ENCODE data around the gene ZNF738.

ZNF738 gene

GRCh38 chr19:21321134-21321533, 37.7 kb upstream of the ZNF738 start:
- no peak for DNase-seq (ENCODE audit: low read depth in 1 of 2, low spot score in 1 of 2)
- TF ChIP-seq CTCF (IDR thresholded peaks at IDR 0.05; ENCODE audit: insufficient read depth, low read length) (no peak), POLR2AphosphoS5 (IDR thresholded peaks at IDR 0.05; ENCODE audit: low read depth) (no peak), GABPA (IDR thresholded peaks at IDR 0.05; ENCODE audit: low read depth) (no peak), REST (IDR thresholded peaks at IDR 0.05; ENCODE audit: insufficient replicate concordance, low read depth) (no peak), SPI1 (IDR thresholded peaks at IDR 0.05; ENCODE audit: borderline replicate concordance, low read depth) (no peak)
- no peak overlapping the region for H3K27ac ChIP-seq (replicated peaks)
- H3K4me3 ChIP-seq (replicated peaks; ENCODE audit: insufficient read depth, low read length) = no peak overlapping the region
- no peaks in the 10 kb centered on the region for H3K27me3 ChIP-seq (ENCODE audit: insufficient read depth, poor library complexity, severe bottlenecking)

GRCh38 chr19:21321996-21322395, 36.8 kb upstream of the ZNF738 start:
- Histone ChIP-seq H3K27ac (replicated peaks) (no peak overlapping the region), H3K27me3 (ENCODE audit: insufficient read depth, poor library complexity, severe bottlenecking) (no peaks in the 10 kb centered on the region), H3K4me3 (replicated peaks; ENCODE audit: insufficient read depth, low read length) (no peak overlapping the region)
- TF ChIP-seq REST (IDR thresholded peaks at IDR 0.05; ENCODE audit: insufficient replicate concordance, low read depth) (no peak), CTCF (IDR thresholded peaks at IDR 0.05; ENCODE audit: insufficient read depth, low read length) (no peak), GABPA (IDR thresholded peaks at IDR 0.05; ENCODE audit: low read depth) (no peak), SPI1 (IDR thresholded peaks at IDR 0.05; ENCODE audit: borderline replicate concordance, low read depth) (no peak), POLR2AphosphoS5 (IDR thresholded peaks at IDR 0.05; ENCODE audit: low read depth) (no peak)
- DNase-seq (ENCODE audit: low read depth in 1 of 2, low spot score in 1 of 2) = no peak

- Histone ChIP-seq H3K4me3 (replicated peaks; ENCODE audit: insufficient read depth, low read length) (no peak overlapping the region), H3K27me3 (ENCODE audit: insufficient read depth, poor library complexity, severe bottlenecking) (no peaks in the 10 kb centered on the region), H3K27ac (replicated peaks) (no peak overlapping the region)
- DNase-seq (ENCODE audit: low read depth in 1 of 2, low spot score in 1 of 2) = no peak
- TF ChIP-seq REST (IDR thresholded peaks at IDR 0.05; ENCODE audit: insufficient replicate concordance, low read depth) (no peak), SPI1 (IDR thresholded peaks at IDR 0.05; ENCODE audit: borderline replicate concordance, low read depth) (no peak), CTCF (IDR thresholded peaks at IDR 0.05; ENCODE audit: insufficient read depth, low read length) (no peak), GABPA (IDR thresholded peaks at IDR 0.05; ENCODE audit: low read depth) (no peak), POLR2AphosphoS5 (IDR thresholded peaks at IDR 0.05; ENCODE audit: low read depth) (no peak)
Observed at GRCh38 chr19:21322528-21322927, 36.3 kb upstream of the ZNF738 start.

Data from HL-60 (cell line).